Epithelial cell of proximal tubule (primary cell): ENCODE results near the gene TMEM233. TPM values are rescaled to one million over a fixed set of nuclear protein-coding genes. Genes with fewer than 3 reads are reported as not detected.
A peak's percentile ranks its signal among the peaks of the same experiment; 100 is the strongest.
"Not testable (repeated sequence)": the region's sequence is repeated elsewhere in the genome, so short reads cannot be mapped to it uniquely, and the experiment has no call there.

Source experiments
- DNase-seq: peaks from one replicate; pipeline ENCODE4 v3.0.0-alpha.2; 2011; ENCODE audit warnings: low read depth
- H3K4me3 ChIP-seq: 2 replicates; pipeline ENCODE4 v1.5.1; 2011; ENCODE audit warnings: low read depth, mild to moderate bottlenecking, low read length
- total RNA-seq: library from RNA; depleted of rRNA; stranded (reverse); fragments of >200 nt; gene quantifications from 2 replicates; pipeline ENCODE4 v1.2.3, GENCODE V29; 2015
- TF ChIP-seq, protein P1 (sequence below): conservative IDR thresholded peaks from 2 replicates; pipeline ENCODE4 v1.5.1; 2012; ENCODE audit warnings: low read depth, mild to moderate bottlenecking, low read length

The TMEM233 gene
- total RNA-seq, 1 donor from 2014 or later = 0.17 TPM

DNA sequence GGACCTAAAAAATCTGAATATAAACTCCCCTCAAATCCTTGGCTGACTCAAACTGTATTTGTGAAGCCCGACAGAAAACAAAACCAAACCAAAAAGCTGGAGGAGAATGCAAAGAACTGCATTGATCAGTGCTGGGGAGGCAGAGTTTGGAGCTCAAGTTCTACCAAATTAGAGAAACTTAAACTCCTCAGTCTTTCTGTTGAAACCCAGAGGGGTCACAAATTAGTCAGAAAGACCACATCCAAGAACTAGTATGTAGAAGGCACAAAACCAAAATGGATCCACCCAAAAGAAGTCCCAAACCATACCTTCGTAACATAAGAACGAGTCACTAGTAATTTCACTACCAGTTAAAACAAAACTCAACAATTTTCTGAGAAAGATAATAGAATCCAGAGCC lies 59.1 kb downstream of the TMEM233 start:
- no peak for DNase-seq
- no peak overlapping the region for H3K4me3 ChIP-seq
- TF ChIP-seq, protein P1, sequence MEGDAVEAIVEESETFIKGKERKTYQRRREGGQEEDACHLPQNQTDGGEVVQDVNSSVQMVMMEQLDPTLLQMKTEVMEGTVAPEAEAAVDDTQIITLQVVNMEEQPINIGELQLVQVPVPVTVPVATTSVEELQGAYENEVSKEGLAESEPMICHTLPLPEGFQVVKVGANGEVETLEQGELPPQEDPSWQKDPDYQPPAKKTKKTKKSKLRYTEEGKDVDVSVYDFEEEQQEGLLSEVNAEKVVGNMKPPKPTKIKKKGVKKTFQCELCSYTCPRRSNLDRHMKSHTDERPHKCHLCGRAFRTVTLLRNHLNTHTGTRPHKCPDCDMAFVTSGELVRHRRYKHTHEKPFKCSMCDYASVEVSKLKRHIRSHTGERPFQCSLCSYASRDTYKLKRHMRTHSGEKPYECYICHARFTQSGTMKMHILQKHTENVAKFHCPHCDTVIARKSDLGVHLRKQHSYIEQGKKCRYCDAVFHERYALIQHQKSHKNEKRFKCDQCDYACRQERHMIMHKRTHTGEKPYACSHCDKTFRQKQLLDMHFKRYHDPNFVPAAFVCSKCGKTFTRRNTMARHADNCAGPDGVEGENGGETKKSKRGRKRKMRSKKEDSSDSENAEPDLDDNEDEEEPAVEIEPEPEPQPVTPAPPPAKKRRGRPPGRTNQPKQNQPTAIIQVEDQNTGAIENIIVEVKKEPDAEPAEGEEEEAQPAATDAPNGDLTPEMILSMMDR = no peak

DNA sequence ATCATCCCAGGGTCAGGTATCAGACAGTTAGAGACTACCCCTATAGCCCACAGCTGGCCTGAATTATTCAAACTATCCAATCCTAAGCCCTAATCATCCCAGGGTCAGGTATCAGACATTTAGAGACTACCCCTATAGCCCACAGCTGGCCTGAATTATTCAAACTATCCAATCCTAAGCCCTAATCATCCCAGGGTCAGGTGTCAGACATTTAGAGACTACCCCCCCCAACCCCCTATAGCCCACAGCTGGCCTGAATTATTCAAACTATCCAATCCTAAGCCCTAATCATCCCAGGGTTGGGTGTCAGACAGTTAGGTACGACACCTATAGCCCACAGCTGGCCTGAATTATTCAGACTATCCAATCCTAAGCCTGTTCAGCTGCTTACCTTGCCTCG lies 63.4 kb downstream of the TMEM233 start:
- not testable (repeated sequence) for DNase-seq, H3K4me3 ChIP-seq

DNA sequence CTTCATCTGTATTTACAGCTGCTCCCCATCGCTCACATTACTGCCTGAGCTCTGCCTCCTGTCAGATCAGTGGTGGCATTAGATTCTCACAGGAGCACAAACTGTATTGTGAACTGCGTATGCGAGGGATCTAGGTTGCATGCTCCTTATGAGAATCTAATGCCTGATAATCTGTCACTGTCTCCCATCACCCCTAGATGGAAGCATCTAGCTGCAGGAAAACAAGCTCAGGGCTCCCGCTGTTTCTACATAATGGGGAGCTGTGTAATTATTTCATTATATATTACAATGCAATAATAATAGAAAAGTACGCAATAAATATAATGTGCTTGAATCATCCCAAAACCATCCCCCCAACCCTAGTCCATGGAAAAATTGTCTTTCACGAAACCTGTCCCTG lies 64.6 kb downstream of the TMEM233 start:
- TF ChIP-seq, protein P1 = peak; percentile 39
- H3K4me3 ChIP-seq, DNase-seq: not testable (repeated sequence)

DNA sequence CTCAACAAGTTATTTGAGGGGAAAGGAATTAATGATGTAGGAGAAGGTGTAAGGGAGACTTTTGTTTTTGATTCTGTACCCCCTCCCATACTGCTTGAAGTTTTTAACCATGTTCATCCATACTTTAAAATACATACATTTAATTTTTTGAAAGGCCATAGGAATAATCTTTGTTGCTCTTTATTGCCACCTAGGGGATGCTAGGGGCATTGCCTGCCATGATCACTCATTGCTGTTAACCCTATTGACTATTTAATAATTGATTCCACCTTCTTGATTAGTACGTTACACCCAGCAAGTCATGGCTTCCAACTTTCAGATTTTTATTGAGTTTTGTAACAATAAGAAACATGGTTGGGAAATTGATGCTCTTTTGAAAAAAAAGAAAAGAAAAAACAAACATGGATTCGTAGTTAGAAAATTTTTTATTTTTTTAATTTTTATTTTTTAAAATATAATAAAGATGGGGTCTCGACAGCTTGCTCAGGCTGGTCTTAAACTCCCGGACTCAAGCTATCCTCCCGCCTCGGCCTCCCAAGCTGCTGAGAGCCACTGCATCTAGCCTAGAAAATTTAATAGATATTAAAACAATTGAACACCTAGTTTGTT lies 65.8 kb downstream of the TMEM233 start:
- DNase-seq = no peak
- TF ChIP-seq, protein P1 = peak; percentile 88

DNA sequence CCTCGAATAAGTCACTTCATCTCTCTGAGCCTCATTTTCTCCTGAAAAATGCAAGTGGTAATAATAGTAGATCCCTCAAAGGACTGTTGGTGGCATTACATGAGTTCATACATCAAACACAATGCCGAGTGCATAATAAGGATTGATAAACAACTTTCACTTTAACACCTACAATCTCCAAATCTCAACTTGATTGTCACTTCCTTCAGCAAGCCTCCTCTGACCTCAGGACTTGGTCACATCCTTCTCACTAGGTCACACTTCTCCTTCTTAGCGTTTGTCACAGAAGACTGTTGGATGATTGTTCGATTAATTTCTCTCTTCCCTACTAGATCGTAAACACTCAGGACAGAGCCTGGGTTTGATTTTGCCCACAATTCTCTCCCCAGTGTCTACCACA lies 66.5 kb downstream of the TMEM233 start:
- DNase-seq = no peak
- no peak overlapping the region for H3K4me3 ChIP-seq
- TF ChIP-seq, protein P1 = no peak

More for the DNA sequence above, 65.8 kb downstream of the TMEM233 start:
- H3K4me3 ChIP-seq = no peak overlapping the region

DNA sequence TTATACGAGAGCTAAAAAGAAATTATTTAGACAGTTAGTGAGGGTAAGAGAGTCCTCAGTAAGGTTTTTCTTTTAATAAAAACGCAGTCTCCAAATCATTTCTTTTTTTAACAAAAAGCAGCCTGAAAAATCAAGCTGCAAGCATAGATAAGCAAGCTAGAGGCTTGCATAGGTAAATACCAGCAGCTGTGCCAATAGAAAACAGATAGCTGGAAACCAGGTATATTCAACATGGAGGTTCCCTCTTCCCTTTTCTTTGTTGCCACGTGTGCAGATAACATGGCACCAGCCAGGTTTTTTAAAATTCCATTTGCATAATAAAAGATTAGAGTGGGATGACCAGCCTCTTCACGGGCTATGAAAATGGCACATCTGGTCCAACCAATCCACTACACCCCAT lies 68.3 kb downstream of the TMEM233 start:
- no peak overlapping the region for H3K4me3 ChIP-seq
- DNase-seq = no peak
- TF ChIP-seq, protein P1 = no peak

DNA sequence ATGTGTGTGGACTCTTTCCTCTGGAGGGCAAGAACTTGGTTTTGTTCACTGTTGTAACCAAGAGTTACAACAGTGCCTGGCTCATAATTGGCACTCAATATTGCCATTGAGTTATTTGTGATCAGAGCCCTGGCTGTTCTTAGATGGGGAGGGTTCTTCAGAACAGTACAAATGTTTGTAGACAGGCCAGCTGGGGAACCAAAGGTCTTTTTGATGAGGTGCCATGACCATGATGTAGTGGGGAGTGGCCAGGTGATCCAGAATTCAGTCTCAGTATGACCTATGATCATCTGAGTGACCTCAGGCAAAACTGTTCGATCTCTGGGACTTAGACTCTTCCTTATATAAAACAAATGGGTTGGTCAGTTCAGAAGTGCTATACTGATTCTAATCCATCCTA lies 71.1 kb downstream of the TMEM233 start:
- no peak overlapping the region for H3K4me3 ChIP-seq
- DNase-seq = no peak
- TF ChIP-seq, protein P1 = no peak
